Measurements from ENCODE around the gene MRPL33. TPM values are rescaled to one million over a fixed set of nuclear protein-coding genes. Genes with fewer than 3 reads are reported as not detected.

Gene MRPL33
- total RNA-seq, 1 donor from 2014 or later: 290 TPM

DNA sequence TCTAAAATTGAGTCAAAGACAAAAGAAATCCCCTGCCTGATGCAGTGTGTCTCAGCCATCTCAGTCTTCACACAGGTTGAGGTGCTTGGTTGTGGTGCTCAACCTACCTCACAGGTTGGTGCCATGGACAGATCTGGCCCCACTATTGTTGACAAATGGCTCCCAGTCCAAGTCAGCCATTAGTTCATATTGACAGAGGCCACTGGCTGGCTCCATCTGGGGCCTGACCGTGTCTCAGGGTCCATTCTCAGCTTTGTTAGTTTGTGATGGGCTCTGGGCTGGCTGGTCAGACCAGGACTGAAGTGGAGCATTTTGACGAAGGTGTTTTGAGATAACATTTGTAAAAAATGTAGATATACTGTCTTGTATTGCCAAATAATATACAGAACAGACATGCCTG lies 36.9 kb downstream of the MRPL33 start:
- TF ChIP-seq, protein P1, sequence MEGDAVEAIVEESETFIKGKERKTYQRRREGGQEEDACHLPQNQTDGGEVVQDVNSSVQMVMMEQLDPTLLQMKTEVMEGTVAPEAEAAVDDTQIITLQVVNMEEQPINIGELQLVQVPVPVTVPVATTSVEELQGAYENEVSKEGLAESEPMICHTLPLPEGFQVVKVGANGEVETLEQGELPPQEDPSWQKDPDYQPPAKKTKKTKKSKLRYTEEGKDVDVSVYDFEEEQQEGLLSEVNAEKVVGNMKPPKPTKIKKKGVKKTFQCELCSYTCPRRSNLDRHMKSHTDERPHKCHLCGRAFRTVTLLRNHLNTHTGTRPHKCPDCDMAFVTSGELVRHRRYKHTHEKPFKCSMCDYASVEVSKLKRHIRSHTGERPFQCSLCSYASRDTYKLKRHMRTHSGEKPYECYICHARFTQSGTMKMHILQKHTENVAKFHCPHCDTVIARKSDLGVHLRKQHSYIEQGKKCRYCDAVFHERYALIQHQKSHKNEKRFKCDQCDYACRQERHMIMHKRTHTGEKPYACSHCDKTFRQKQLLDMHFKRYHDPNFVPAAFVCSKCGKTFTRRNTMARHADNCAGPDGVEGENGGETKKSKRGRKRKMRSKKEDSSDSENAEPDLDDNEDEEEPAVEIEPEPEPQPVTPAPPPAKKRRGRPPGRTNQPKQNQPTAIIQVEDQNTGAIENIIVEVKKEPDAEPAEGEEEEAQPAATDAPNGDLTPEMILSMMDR (conservative IDR thresholded peaks at IDR 0.05; ENCODE audit: low read depth, low read length): no peak
- H3K4me3 ChIP-seq (ENCODE audit: low read depth, low read length): no peak overlapping the region
- DNase-seq (ENCODE audit: low read depth): no peak

DNA sequence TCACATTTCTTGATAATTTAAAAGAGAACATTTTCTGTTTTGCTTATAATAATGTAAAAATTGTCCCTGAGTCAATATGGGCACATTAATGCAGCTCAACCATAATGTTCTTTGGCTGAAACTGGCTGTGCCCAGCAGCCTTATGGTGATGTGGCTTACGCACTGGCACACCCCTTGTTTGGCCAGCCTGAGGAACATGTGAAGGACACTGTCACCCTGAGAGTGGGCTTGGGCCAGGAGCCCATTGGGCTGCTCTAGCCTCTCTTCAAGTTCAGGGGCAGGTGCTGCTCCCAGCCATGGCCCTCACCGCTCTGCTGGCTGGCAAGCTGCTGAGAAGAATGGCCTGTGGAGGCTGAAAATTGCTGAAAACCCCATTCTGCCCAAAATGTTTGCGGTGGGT lies 37.5 kb downstream of the MRPL33 start:
- DNase-seq (ENCODE audit: low read depth): no peak
- no peak overlapping the region for H3K4me3 ChIP-seq (ENCODE audit: low read depth, low read length)
- TF ChIP-seq, protein P1 (conservative IDR thresholded peaks at IDR 0.05; ENCODE audit: low read depth, low read length): no peak

GRCh38 chr2:27809761-27810241 lies 38.3 kb downstream of the MRPL33 start:
- no peak for DNase-seq (ENCODE audit: low read depth)
- TF ChIP-seq, protein P1 (conservative IDR thresholded peaks at IDR 0.05; ENCODE audit: low read depth, low read length): no peak
- no peak overlapping the region for H3K4me3 ChIP-seq (ENCODE audit: low read depth, low read length)

DNA sequence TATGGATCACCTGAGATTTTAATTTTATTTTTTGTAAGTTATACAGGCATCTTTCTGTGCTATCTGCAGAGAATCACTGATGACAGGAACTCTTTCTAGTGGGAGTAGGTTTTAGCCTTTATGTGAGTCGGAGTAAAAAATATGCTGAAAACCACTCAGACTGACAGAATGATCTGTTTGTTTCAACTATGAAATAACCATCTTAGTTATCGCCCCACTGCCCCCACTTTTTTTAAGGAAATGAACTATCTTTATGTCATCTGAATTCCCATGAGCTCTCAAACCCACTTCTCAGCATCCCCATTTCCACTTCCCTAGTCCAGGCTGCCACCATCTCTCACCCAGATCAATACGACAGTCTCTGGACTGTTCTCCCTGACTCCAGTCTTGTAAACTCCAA lies 38.9 kb downstream of the MRPL33 start:
- no peak for DNase-seq (ENCODE audit: low read depth)
- no peak overlapping the region for H3K4me3 ChIP-seq (ENCODE audit: low read depth, low read length)
- TF ChIP-seq, protein P1 (conservative IDR thresholded peaks at IDR 0.05; ENCODE audit: low read depth, low read length): no peak

DNA sequence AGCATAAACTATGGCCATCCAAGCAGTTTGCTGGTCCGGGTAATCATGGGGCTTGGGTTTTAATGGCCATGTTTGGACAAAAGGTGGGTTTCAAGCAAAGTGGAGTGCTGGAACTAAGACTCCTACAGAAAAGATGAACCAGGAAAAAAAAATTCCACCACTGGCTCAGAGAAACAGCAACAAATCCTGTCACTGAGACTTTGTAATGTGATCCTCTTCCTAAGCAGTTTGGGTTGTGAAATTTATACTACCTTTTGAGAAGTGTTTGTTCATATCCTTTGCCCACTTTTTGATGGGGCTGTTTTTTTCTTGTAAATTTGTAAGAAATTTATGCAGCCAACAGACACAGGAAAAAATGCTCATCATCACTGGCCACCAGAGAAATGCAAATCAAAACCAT lies 40.2 kb downstream of the MRPL33 start:
- TF ChIP-seq, protein P1 (conservative IDR thresholded peaks at IDR 0.05; ENCODE audit: low read depth, low read length): no peak
- DNase-seq (ENCODE audit: low read depth): no peak
- H3K4me3 ChIP-seq (ENCODE audit: low read depth, low read length): no peak overlapping the region

DNA sequence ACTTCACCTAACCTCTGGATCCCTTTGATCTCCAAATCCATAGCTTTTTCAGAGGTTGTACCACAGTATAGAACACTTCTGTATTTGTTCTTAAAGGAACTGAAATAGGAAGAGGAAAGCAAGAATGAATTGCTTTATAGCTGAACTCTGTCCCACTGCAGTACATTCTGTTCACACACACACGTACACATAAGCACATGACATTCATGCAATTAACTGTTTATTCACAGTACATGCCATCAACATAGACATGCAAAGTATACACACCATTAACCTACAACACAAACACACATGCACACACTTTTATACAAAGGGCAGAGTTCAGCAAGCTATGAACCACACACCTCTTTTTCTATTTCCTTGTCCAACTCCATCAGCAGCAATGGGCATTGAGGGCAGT lies 43.2 kb downstream of the MRPL33 start:
- TF ChIP-seq, protein P1 (conservative IDR thresholded peaks at IDR 0.05; ENCODE audit: low read depth, low read length): no peak

DNA sequence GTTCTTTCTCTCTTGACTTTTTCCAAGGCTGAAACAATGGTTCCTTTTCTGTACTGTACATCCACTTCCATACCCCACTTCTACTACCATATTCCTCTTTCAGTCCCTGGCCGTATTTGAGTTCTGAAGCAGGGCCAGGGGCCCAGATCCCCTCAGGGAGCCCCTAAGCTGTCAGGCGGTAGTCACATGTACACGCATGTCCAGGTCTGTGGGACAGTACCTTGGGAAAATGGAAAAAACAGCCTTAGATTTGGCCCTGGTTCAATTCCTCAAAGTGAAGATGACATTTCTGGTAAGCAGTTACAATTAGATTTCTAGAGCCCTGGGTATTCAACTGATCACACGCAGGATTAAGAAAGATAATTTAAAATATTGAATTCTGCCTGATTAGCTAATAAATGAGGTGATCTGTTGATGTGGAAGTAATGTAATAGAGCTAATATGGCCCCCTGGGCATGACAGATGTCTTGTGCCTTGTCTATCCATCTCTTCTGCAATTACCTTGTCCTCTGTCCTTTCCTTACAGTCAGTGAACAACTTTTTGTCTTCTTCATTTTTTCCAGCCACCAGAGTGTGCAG lies 44.4 kb downstream of the MRPL33 start:
- TF ChIP-seq, protein P1 (conservative IDR thresholded peaks at IDR 0.05; ENCODE audit: low read depth, low read length): no peak
- no peak overlapping the region for H3K4me3 ChIP-seq (ENCODE audit: low read depth, low read length)
- no peak for DNase-seq (ENCODE audit: low read depth)

More for the DNA sequence above, 43.2 kb downstream of the MRPL33 start:
- no peak for DNase-seq (ENCODE audit: low read depth)
- H3K4me3 ChIP-seq (ENCODE audit: low read depth, low read length): no peak overlapping the region

Measured in epithelial cell of proximal tubule (primary cell).